HEK293T (cell line): ENCODE results near the gene DSCAM.

Experiments
- CTCF ChIA-PET: fragments of 350-600 bp; formaldehyde crosslinking; extraction: SDS; loops from one replicate; lab custom pipeline; 2021; ENCODE audit warnings: antibody characterized with exemption, inconsistent platforms; lab: Yijun Ruan, JAX
- POLR2A ChIA-PET: fragments of 350-600 bp; formaldehyde crosslinking; extraction: SDS; loops from one replicate; lab custom pipeline; 2020; ENCODE audit warnings: antibody characterized with exemption, inconsistent platforms; lab: Yijun Ruan, JAX
- DNase-seq: peaks from one replicate; pipeline ENCODE4 v3.0.0; 2012; ENCODE audit warnings: mixed read lengths; ENCODE audit errors: extremely low spot score
- ARNT ChIP-seq: fragments of 450-650 bp; IDR thresholded peaks from 2 replicates; pipeline ENCODE4 v1.6.1; 2017; ENCODE audit warnings: mild to moderate bottlenecking
- BHLHE40 ChIP-seq: fragments of 450-650 bp; IDR thresholded peaks from 2 replicates; pipeline ENCODE4 v1.6.1; 2016; ENCODE audit warnings: mild to moderate bottlenecking, moderate library complexity, borderline replicate concordance
- CTBP1 ChIP-seq: fragments of 450-650 bp; IDR thresholded peaks from 2 replicates; pipeline ENCODE4 v1.6.1; 2016; ENCODE audit warnings: borderline replicate concordance
- ELF4 ChIP-seq: fragments of 450-650 bp; IDR thresholded peaks from 2 replicates; pipeline ENCODE4 v1.6.1; 2017; ENCODE audit warnings: antibody characterized with exemption
- FOXA1 ChIP-seq: fragments of 450-650 bp; IDR thresholded peaks from 2 replicates; pipeline ENCODE4 v1.6.1; 2016; ENCODE audit warnings: mild to moderate bottlenecking
- FOXK2 ChIP-seq: fragments of 450-650 bp; IDR thresholded peaks from 2 replicates; pipeline ENCODE4 v1.6.1; 2016; ENCODE audit warnings: mild to moderate bottlenecking
- FOXM1 ChIP-seq: fragments of 450-650 bp; IDR thresholded peaks from 2 replicates; pipeline ENCODE4 v1.6.1; 2017; ENCODE audit warnings: mild to moderate bottlenecking, borderline replicate concordance
- HDGF ChIP-seq: fragments of 450-650 bp; IDR thresholded peaks from 2 replicates; pipeline ENCODE4 v1.6.1; 2017; ENCODE audit warnings: antibody characterized with exemption, borderline replicate concordance
- L3MBTL2 ChIP-seq: fragments of 450-650 bp; conservative IDR thresholded peaks from 2 replicates; pipeline ENCODE4 v1.6.1; 2016; ENCODE audit warnings: mild to moderate bottlenecking
- LEF1 ChIP-seq: fragments of 450-650 bp; IDR thresholded peaks from 2 replicates; pipeline ENCODE4 v1.6.1; 2017; ENCODE audit warnings: mild to moderate bottlenecking, borderline replicate concordance
- NFRKB ChIP-seq: fragments of 450-650 bp; IDR thresholded peaks from 2 replicates; pipeline ENCODE4 v1.6.1; 2016; ENCODE audit warnings: mild to moderate bottlenecking, moderate library complexity
- PKNOX1 ChIP-seq: fragments of 450-650 bp; IDR thresholded peaks from 2 replicates; pipeline ENCODE4 v1.6.1; 2016
- SP1 ChIP-seq: fragments of 450-650 bp; IDR thresholded peaks from 2 replicates; pipeline ENCODE4 v1.6.1; 2017
- SUZ12 ChIP-seq: fragments of 450-650 bp; IDR thresholded peaks from 2 replicates; pipeline ENCODE4 v1.6.1; 2016; ENCODE audit warnings: mild to moderate bottlenecking
- TARDBP ChIP-seq: fragments of 450-650 bp; IDR thresholded peaks from 2 replicates; pipeline ENCODE4 v1.6.1; 2016
- ZNF384 ChIP-seq: fragments of 450-650 bp; IDR thresholded peaks from 2 replicates; pipeline ENCODE4 v1.6.1; 2016

Gene DSCAM

GRCh38 chr21:39984286-39984991 is 862.5 kb downstream of the DSCAM start:
- TF ChIP-seq ZNF384 (no peak), FOXK2 (no peak), L3MBTL2 (no peak), ELF4 (no peak), BHLHE40 (no peak)
- POLR2A ChIA-PET: no interaction called here

GRCh38 chr21:39980241-39980820 is 866.6 kb downstream of the DSCAM start:
- POLR2A ChIA-PET: no interaction called here
- DNase-seq: no peak
- CTCF ChIA-PET: no interaction called here
- TF ChIP-seq FOXM1 (no peak), FOXK2 (no peak)

More at GRCh38 chr21:39984286-39984991, 862.5 kb downstream of the DSCAM start:
- CTCF ChIA-PET: no interaction called here
- no peak for DNase-seq

GRCh38 chr21:39979321-39979720 is 867.6 kb downstream of the DSCAM start:
- CTCF ChIA-PET: interaction anchor here (0.7 kb wide), 1 partner anchor 46 kb away, joined by 3 read pairs; no protein-coding TSS in a partner anchor

GRCh38 chr21:39976800-39977199 is 870.2 kb downstream of the DSCAM start:
- no peak for TF ChIP-seq LEF1
- no peak for TF ChIP-seq FOXM1
- TF ChIP-seq FOXK2: no peak
- no peak for TF ChIP-seq BHLHE40
- TF ChIP-seq SP1: no peak
- TF ChIP-seq ARNT: no peak
- no peak for TF ChIP-seq NFRKB
- CTCF ChIA-PET: no interaction called here
- DNase-seq: no peak
- POLR2A ChIA-PET: no interaction called here

More at GRCh38 chr21:39979321-39979720, 867.6 kb downstream of the DSCAM start:
- TF ChIP-seq FOXA1: no peak
- TF ChIP-seq ELF4: no peak
- no peak for TF ChIP-seq ZNF384
- no peak for TF ChIP-seq FOXM1
- no peak for TF ChIP-seq FOXK2
- POLR2A ChIA-PET: no interaction called here
- no peak for DNase-seq

GRCh38 chr21:39972976-39973770 is 873.8 kb downstream of the DSCAM start:
- no peak for DNase-seq
- ChIA-PET CTCF (no interaction called here), POLR2A (no interaction called here)
- TF ChIP-seq ARNT (no peak), BHLHE40 (no peak), NFRKB (no peak), LEF1 (no peak), ZNF384 (no peak), HDGF (no peak), CTBP1 (no peak), PKNOX1 (no peak), FOXM1 (no peak), L3MBTL2 (no peak), FOXA1 (no peak), FOXK2 (no peak), TARDBP (no peak), SP1 (no peak), ELF4 (no peak), SUZ12 (no peak)

- DNase-seq: no peak
- POLR2A ChIA-PET: no interaction called here
- no peak for TF ChIP-seq L3MBTL2
- TF ChIP-seq NFRKB: no peak
- no peak for TF ChIP-seq LEF1
- no peak for TF ChIP-seq BHLHE40
- no peak for TF ChIP-seq SP1
- no peak for TF ChIP-seq FOXM1
- TF ChIP-seq ARNT: no peak
- TF ChIP-seq TARDBP: no peak
- TF ChIP-seq ELF4: no peak
- no peak for TF ChIP-seq SUZ12
- no peak for TF ChIP-seq FOXA1
- TF ChIP-seq FOXK2: no peak
- TF ChIP-seq PKNOX1: no peak
- no peak for TF ChIP-seq HDGF
- TF ChIP-seq ZNF384: no peak
- TF ChIP-seq CTBP1: no peak
- CTCF ChIA-PET: no interaction called here
Measured at GRCh38 chr21:39972471-39972870, 874.5 kb downstream of the DSCAM start.
